GM23338 (cell line): ENCODE measurements around the gene FRZB. TPM values are rescaled to one million over a fixed set of nuclear protein-coding genes. Genes with fewer than 3 reads are reported as not detected.

Experiments
- ATAC-seq: fragments of 200-7000 bp; cut with Tn5 transposase; 3 replicates; pipeline ENCODE4 v1.9.1; 2020
- DNase-seq: peaks from one replicate; pipeline ENCODE4 v3.0.0-alpha.2; 2015; ENCODE audit warnings: low spot score
- H2AFZ ChIP-seq: fragments of 200-600 bp; sonication (generic); 2 replicates; pipeline ENCODE4 v1.8.0; 2016; ENCODE audit warnings: antibody characterized with exemption, mild to moderate bottlenecking, moderate library complexity
- H3F3A ChIP-seq: fragments of 200-600 bp; sonication (generic); replicated peaks from 2 replicates; pipeline ENCODE4 v1.8.0; 2017; ENCODE audit warnings: antibody characterized with exemption, mixed run types, low read depth
- H3K27ac ChIP-seq: fragments of 200-600 bp; sonication (generic); 2 replicates; pipeline ENCODE4 v1.6.1; 2016; ENCODE audit warnings: low read depth
- H3K27me3 ChIP-seq: fragments of 200-600 bp; sonication (generic); 2 replicates; pipeline ENCODE4 v1.8.0; 2016; ENCODE audit warnings: mild to moderate bottlenecking, mixed run types, moderate library complexity; ENCODE audit not compliant: insufficient read depth
- H3K36me3 ChIP-seq: fragments of 200-600 bp; sonication (generic); 2 replicates; pipeline ENCODE4 v1.8.0; 2016; ENCODE audit warnings: mild to moderate bottlenecking; ENCODE audit not compliant: insufficient read depth
- H3K4me1 ChIP-seq: fragments of 200-600 bp; sonication (generic); 2 replicates; pipeline ENCODE4 v1.8.0; 2016; ENCODE audit warnings: mild to moderate bottlenecking, moderate library complexity; ENCODE audit not compliant: insufficient read depth
- H3K4me2 ChIP-seq: fragments of 200-600 bp; sonication (generic); 2 replicates; pipeline ENCODE4 v1.7.1; 2017; ENCODE audit warnings: mixed run types
- H3K4me3 ChIP-seq: fragments of 200-600 bp; sonication (generic); 2 replicates; pipeline ENCODE4 v1.6.1; 2016; ENCODE audit warnings: mixed run types
- H3K79me2 ChIP-seq: fragments of 200-600 bp; sonication (generic); replicated peaks from 2 replicates; pipeline ENCODE4 v1.8.0; 2017; ENCODE audit warnings: mild to moderate bottlenecking; ENCODE audit not compliant: insufficient read depth
- H3K9me2 ChIP-seq: fragments of 200-600 bp; sonication (generic); 2 replicates; pipeline ENCODE4 v1.8.0; 2017; ENCODE audit not compliant: insufficient read depth
- H4K20me1 ChIP-seq: fragments of 200-600 bp; sonication (generic); replicated peaks from 2 replicates; pipeline ENCODE4 v1.8.0; 2017; ENCODE audit warnings: mild to moderate bottlenecking; ENCODE audit not compliant: insufficient read depth
- H3K27ac Mint-ChIP-seq: 2 replicates; pipeline ENCODE4 v1.8.0; 2020; ENCODE audit warnings: inconsistent platforms, mild to moderate bottlenecking, moderate library complexity, mixed read lengths
- H3K27me3 Mint-ChIP-seq: 3 replicates; pipeline ENCODE4 v1.8.0; 2022; ENCODE audit warnings: low read depth, mild to moderate bottlenecking, moderate library complexity, mixed read lengths, inconsistent platforms; ENCODE audit not compliant: insufficient read depth, poor library complexity
- H3K36me3 Mint-ChIP-seq: 3 replicates; pipeline ENCODE4 v1.8.0; 2021; ENCODE audit warnings: low read depth, mild to moderate bottlenecking, inconsistent platforms, moderate library complexity, mixed read lengths
- H3K4me1 Mint-ChIP-seq: 3 replicates; pipeline ENCODE4 v1.8.0; 2020; ENCODE audit warnings: mild to moderate bottlenecking, inconsistent platforms, mixed read lengths
- H3K4me3 Mint-ChIP-seq: 3 replicates; pipeline ENCODE4 v1.8.0; 2021; ENCODE audit warnings: moderate library complexity, mild to moderate bottlenecking, inconsistent platforms, mixed read lengths
- H3K9me3 Mint-ChIP-seq: 3 replicates; pipeline ENCODE4 v1.8.0; 2020; ENCODE audit warnings: moderate library complexity, mild to moderate bottlenecking, inconsistent platforms, mixed read lengths
- EZH2 ChIP-seq: fragments of 200-600 bp; sonication (generic); IDR thresholded peaks from one replicate; pipeline ENCODE4 v1.8.0; 2017; ENCODE audit warnings: antibody characterized with exemption, mild to moderate bottlenecking, low read depth; ENCODE audit not compliant: unreplicated experiment
- JUNB ChIP-seq: IDR thresholded peaks from one replicate; pipeline ENCODE4 v1.6.1; 2016; ENCODE audit warnings: antibody characterized with exemption; ENCODE audit not compliant: unreplicated experiment
- NANOG ChIP-seq: IDR thresholded peaks from 2 replicates; pipeline ENCODE4 v1.6.1; 2016; ENCODE audit warnings: antibody characterized with exemption, borderline replicate concordance
- ZNF114 ChIP-seq: fragments of 250-450 bp; sonication (Bioruptor Pico); IDR thresholded peaks from 2 replicates; pipeline ENCODE4 v1.5.0; 2020; ENCODE audit warnings: mild to moderate bottlenecking, moderate library complexity
- polyA plus RNA-seq: library from polyadenylated mRNA; unstranded; fragments of >200 nt; fragmentation: Nextera tagmentation; extraction: Ambion mirVana; gene quantifications from 2 replicates; pipeline ENCODE4 v1.2.1, GENCODE V29; 2016
- total RNA-seq: library from RNA; depleted of rRNA; stranded (reverse); fragments of >200 nt; shearing (Covaris generic); gene quantifications from 2 replicates; pipeline ENCODE4 v1.2.3, GENCODE V29; 2014
- TF ChIP-seq, protein P1 (sequence below): fragments of 250-450 bp; sonication (Bioruptor Pico); IDR thresholded peaks from 2 replicates; pipeline ENCODE4 v1.5.0; 2020; ENCODE audit warnings: mild to moderate bottlenecking, moderate library complexity

FRZB gene
- total and polyA plus RNA-seq, 2 experiments from 2014 or later, result 0.52 to 1.2 TPM

DNA sequence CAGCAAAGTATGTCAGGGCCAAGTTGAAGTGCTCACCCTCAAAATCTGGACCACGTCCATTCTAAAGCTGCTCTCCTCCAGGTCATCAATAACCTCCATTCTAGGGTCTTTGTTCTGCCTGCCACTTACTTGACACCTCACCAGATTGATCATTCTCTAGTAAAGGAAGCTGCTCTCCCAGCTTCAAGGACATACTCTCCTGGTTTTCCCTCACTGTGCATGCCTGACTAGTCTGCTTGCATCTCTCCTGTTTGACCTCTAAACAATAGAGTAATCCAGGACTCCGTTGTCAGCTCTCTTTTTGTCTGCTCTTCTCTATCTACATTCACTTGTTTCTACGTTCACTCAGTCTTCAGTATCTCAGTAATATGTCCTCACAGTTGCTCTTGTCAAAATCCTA is 59.1 kb downstream of the FRZB start (continued):
- TF ChIP-seq, protein P1, sequence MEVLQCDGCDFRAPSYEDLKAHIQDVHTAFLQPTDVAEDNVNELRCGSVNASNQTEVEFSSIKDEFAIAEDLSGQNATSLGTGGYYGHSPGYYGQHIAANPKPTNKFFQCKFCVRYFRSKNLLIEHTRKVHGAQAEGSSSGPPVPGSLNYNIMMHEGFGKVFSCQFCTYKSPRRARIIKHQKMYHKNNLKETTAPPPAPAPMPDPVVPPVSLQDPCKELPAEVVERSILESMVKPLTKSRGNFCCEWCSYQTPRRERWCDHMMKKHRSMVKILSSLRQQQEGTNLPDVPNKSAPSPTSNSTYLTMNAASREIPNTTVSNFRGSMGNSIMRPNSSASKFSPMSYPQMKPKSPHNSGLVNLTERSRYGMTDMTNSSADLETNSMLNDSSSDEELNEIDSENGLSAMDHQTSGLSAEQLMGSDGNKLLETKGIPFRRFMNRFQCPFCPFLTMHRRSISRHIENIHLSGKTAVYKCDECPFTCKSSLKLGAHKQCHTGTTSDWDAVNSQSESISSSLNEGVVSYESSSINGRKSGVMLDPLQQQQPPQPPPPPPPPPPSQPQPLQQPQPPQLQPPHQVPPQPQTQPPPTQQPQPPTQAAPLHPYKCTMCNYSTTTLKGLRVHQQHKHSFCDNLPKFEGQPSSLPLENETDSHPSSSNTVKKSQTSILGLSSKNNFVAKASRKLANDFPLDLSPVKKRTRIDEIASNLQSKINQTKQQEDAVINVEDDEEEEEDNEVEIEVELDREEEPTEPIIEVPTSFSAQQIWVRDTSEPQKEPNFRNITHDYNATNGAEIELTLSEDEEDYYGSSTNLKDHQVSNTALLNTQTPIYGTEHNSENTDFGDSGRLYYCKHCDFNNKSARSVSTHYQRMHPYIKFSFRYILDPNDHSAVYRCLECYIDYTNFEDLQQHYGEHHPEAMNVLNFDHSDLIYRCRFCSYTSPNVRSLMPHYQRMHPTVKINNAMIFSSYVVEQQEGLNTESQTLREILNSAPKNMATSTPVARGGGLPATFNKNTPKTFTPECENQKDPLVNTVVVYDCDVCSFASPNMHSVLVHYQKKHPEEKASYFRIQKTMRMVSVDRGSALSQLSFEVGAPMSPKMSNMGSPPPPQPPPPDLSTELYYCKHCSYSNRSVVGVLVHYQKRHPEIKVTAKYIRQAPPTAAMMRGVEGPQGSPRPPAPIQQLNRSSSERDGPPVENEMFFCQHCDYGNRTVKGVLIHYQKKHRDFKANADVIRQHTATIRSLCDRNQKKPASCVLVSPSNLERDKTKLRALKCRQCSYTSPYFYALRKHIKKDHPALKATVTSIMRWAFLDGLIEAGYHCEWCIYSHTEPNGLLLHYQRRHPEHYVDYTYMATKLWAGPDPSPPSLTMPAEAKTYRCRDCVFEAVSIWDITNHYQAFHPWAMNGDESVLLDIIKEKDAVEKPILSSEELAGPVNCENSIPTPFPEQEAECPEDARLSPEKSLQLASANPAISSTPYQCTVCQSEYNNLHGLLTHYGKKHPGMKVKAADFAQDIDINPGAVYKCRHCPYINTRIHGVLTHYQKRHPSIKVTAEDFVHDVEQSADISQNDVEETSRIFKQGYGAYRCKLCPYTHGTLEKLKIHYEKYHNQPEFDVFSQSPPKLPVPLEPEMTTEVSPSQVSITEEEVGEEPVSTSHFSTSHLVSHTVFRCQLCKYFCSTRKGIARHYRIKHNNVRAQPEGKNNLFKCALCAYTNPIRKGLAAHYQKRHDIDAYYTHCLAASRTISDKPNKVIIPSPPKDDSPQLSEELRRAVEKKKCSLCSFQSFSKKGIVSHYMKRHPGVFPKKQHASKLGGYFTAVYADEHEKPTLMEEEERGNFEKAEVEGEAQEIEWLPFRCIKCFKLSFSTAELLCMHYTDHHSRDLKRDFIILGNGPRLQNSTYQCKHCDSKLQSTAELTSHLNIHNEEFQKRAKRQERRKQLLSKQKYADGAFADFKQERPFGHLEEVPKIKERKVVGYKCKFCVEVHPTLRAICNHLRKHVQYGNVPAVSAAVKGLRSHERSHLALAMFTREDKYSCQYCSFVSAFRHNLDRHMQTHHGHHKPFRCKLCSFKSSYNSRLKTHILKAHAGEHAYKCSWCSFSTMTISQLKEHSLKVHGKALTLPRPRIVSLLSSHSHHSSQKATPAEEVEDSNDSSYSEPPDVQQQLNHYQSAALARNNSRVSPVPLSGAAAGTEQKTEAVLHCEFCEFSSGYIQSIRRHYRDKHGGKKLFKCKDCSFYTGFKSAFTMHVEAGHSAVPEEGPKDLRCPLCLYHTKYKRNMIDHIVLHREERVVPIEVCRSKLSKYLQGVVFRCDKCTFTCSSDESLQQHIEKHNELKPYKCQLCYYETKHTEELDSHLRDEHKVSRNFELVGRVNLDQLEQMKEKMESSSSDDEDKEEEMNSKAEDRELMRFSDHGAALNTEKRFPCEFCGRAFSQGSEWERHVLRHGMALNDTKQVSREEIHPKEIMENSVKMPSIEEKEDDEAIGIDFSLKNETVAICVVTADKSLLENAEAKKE, result no peak
- TF ChIP-seq JUNB, result no peak

- Histone ChIP-seq H3K36me3 (no peaks in the 10 kb centered on the region), H4K20me1 (no peaks in the 10 kb centered on the region), H3K4me3 (no peak overlapping the region), H2AFZ (no peak overlapping the region), H3F3A (no peaks in the 10 kb centered on the region), H3K4me1 (no peaks in the 10 kb centered on the region), H3K27me3 (no peaks in the 10 kb centered on the region), H3K4me2 (no peak overlapping the region), H3K27ac (no peak overlapping the region), H3K9me2 (no peaks in the 10 kb centered on the region), H3K79me2 (no peaks in the 10 kb centered on the region)
- H3K4me1 Mint-ChIP-seq, result peaks cover 8% of the 10 kb centered on the region; the same call in 2 of the 3 replicates
- ATAC-seq (no peak), DNase-seq (no peak)
- H3K36me3 Mint-ChIP-seq, result no peaks in the 10 kb centered on the region
- H3K9me3 Mint-ChIP-seq, result no peaks in the 10 kb centered on the region
- no peaks in the 10 kb centered on the region for H3K27me3 Mint-ChIP-seq
- TF ChIP-seq NANOG, result no peak
- TF ChIP-seq EZH2, result no peak
- TF ChIP-seq JUNB, result no peak
- H3K27ac Mint-ChIP-seq, result no peak overlapping the region
- H3K4me3 Mint-ChIP-seq, result no peak overlapping the region
Measured at GRCh38 chr2:182804128-182804527, 62.3 kb downstream of the FRZB start.

DNA sequence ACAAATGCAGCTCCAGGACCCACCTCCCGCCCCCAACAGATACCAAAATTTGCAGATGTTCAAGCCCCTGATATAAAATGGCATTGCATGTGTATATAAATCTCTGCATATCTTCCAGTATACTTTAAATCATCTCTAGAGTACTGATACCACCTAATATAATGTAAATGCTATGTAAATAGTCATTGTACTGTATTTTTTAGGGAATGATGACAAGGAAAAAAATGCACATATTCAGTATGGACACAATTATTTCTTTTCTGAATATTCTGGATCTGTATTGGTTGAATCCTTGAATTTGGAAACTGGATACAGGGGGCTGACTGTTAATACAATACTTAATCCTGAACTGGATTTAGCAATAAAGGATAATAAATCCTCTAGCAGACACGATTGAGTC is 67.7 kb downstream of the FRZB start:
- Histone ChIP-seq H3K27ac (no peak overlapping the region), H3K4me1 (no peaks in the 10 kb centered on the region), H3K36me3 (no peaks in the 10 kb centered on the region), H2AFZ (no peak overlapping the region), H3K27me3 (no peaks in the 10 kb centered on the region), H3K9me2 (no peaks in the 10 kb centered on the region), H3K79me2 (no peaks in the 10 kb centered on the region), H3K4me3 (no peak overlapping the region), H4K20me1 (no peaks in the 10 kb centered on the region), H3F3A (no peaks in the 10 kb centered on the region), H3K4me2 (no peak overlapping the region)
- Mint-ChIP-seq H3K4me3 (no peak overlapping the region), H3K9me3 (no peaks in the 10 kb centered on the region), H3K36me3 (no peaks in the 10 kb centered on the region), H3K27me3 (no peaks in the 10 kb centered on the region), H3K4me1 (peaks cover 12% of the 10 kb centered on the region; the same call in 2 of the 3 replicates), H3K27ac (no peak overlapping the region)
- DNase-seq, result no peak
- ATAC-seq, result no peak
- TF ChIP-seq ZNF114 (no peak), EZH2 (no peak)
- TF ChIP-seq, protein P1, result no peak
